H9 (cell line): ENCODE data around the gene NVL. TPM values are rescaled to one million over a fixed set of nuclear protein-coding genes. Genes with fewer than 3 reads are reported as not detected.

ENCODE experiments used
- DNase-seq: peaks from one replicate; pipeline ENCODE4 v3.0.0-alpha.2; 2017
- H2AFZ ChIP-seq: one replicate; pipeline ENCODE4 v1.6.1; 2013; ENCODE audit warnings: mild to moderate bottlenecking, low read length, control low read depth, moderate library complexity
- H2AK5ac ChIP-seq: 2 replicates; pipeline ENCODE4 v1.6.1; 2013; ENCODE audit warnings: low read length, control low read depth, mixed read lengths; ENCODE audit not compliant: insufficient read length
- H2BK120ac ChIP-seq: one replicate; pipeline ENCODE4 v1.6.1; 2013; ENCODE audit warnings: low read depth, mild to moderate bottlenecking, low read length, control low read depth, inconsistent platforms; ENCODE audit not compliant: poor library complexity, severe bottlenecking
- H2BK12ac ChIP-seq: 2 replicates; pipeline ENCODE4 v1.6.1; 2013; ENCODE audit warnings: low read length, control low read depth, mixed read lengths, low read depth; ENCODE audit not compliant: insufficient read length
- H2BK15ac ChIP-seq: 2 replicates; pipeline ENCODE4 v1.6.1; 2013; ENCODE audit warnings: low read depth, low read length, control low read depth
- H2BK20ac ChIP-seq: one replicate; pipeline ENCODE4 v1.6.1; 2013; ENCODE audit warnings: low read depth, mild to moderate bottlenecking, low read length, control low read depth, inconsistent platforms; ENCODE audit not compliant: poor library complexity, severe bottlenecking
- H2BK5ac ChIP-seq: 2 replicates; pipeline ENCODE4 v1.6.1; 2013; ENCODE audit warnings: low read length, control low read depth, mixed read lengths; ENCODE audit not compliant: insufficient read length
- H3K14ac ChIP-seq: 2 replicates; pipeline ENCODE4 v1.6.1; 2013; ENCODE audit warnings: low read length, control low read depth; ENCODE audit not compliant: insufficient read depth
- H3K18ac ChIP-seq: 2 replicates; pipeline ENCODE4 v1.6.1; 2013; ENCODE audit warnings: low read depth, mild to moderate bottlenecking, mixed read lengths, low read length, control low read depth; ENCODE audit not compliant: insufficient read length
- H3K23ac ChIP-seq: 2 replicates; pipeline ENCODE4 v1.6.1; 2013; ENCODE audit warnings: low read length, control low read depth, mixed read lengths, low read depth; ENCODE audit not compliant: insufficient read length
- H3K23me2 ChIP-seq: 2 replicates; pipeline ENCODE4 v1.6.1; 2013; ENCODE audit warnings: low read depth, mild to moderate bottlenecking, mixed read lengths, low read length, control low read depth; ENCODE audit not compliant: insufficient read length, poor library complexity, severe bottlenecking
- H3K27ac ChIP-seq: 2 replicates; pipeline ENCODE4 v1.5.1; 2013; ENCODE audit warnings: low read length, control low read depth, mixed read lengths, low read depth; ENCODE audit not compliant: insufficient read length
- H3K27me3 ChIP-seq: 2 replicates; pipeline ENCODE4 v1.6.1; 2013; ENCODE audit warnings: low read length, control low read depth, inconsistent platforms; ENCODE audit not compliant: insufficient read depth
- H3K4ac ChIP-seq: 2 replicates; pipeline ENCODE4 v1.6.1; 2013; ENCODE audit warnings: low read depth, mild to moderate bottlenecking, control low read depth, inconsistent platforms, low read length, moderate library complexity
- H3K4me1 ChIP-seq: 2 replicates; pipeline ENCODE4 v1.6.1; 2013; ENCODE audit warnings: low read length, control low read depth, inconsistent platforms; ENCODE audit not compliant: insufficient read depth
- H3K4me2 ChIP-seq: 2 replicates; pipeline ENCODE4 v1.6.1; 2013; ENCODE audit warnings: low read length, control low read depth, mixed read lengths; ENCODE audit not compliant: insufficient read length, insufficient read depth
- H3K56ac ChIP-seq: 2 replicates; pipeline ENCODE4 v1.6.1; 2013; ENCODE audit warnings: low read depth, mild to moderate bottlenecking, mixed read lengths, low read length, control low read depth; ENCODE audit not compliant: insufficient read length
- H3K79me1 ChIP-seq: 2 replicates; pipeline ENCODE4 v1.6.1; 2013; ENCODE audit warnings: low read depth, mild to moderate bottlenecking, moderate library complexity, low read length, control low read depth, inconsistent platforms; ENCODE audit not compliant: insufficient read depth, poor library complexity, severe bottlenecking
- H3K79me2 ChIP-seq: 2 replicates; pipeline ENCODE4 v1.6.1; 2013; ENCODE audit warnings: low read length, control low read depth, inconsistent platforms; ENCODE audit not compliant: insufficient read depth
- H3K9ac ChIP-seq: 2 replicates; pipeline ENCODE4 v1.6.1; 2013; ENCODE audit warnings: low read length, control low read depth, mixed read lengths; ENCODE audit not compliant: insufficient read length; ENCODE audit errors: extremely low read depth
- H3K9me3 ChIP-seq: one replicate; pipeline ENCODE4 v1.6.1; 2013; ENCODE audit warnings: low read depth, low read length, inconsistent platforms; ENCODE audit not compliant: control insufficient read depth
- H3T11ph ChIP-seq: one replicate; pipeline ENCODE4 v1.6.1; 2013; ENCODE audit warnings: mild to moderate bottlenecking, low read length, control low read depth, inconsistent platforms
- H4K20me1 ChIP-seq: one replicate; pipeline ENCODE4 v1.6.1; 2013; ENCODE audit not compliant: control insufficient read depth, insufficient read length, insufficient read depth
- H4K5ac ChIP-seq: 2 replicates; pipeline ENCODE4 v1.6.1; 2013; ENCODE audit warnings: low read depth, mild to moderate bottlenecking, mixed read lengths, low read length, control low read depth; ENCODE audit not compliant: insufficient read length
- H4K8ac ChIP-seq: replicated peaks from 2 replicates; pipeline ENCODE4 v1.6.1; 2013; ENCODE audit warnings: low read length, control low read depth, mixed read lengths, low read depth; ENCODE audit not compliant: insufficient read length
- H4K91ac ChIP-seq: 2 replicates; pipeline ENCODE4 v1.6.1; 2013; ENCODE audit warnings: low read depth, mild to moderate bottlenecking, moderate library complexity, mixed read lengths, low read length, control low read depth; ENCODE audit not compliant: insufficient read length
- H3K27ac Mint-ChIP-seq, 3 experiments: 2 replicates in 2 of 3; 3 replicates in 1 of 3; pipeline ENCODE4 v1.8.0; 2020 to 2021; ENCODE audit warnings: mixed read lengths in 3 of 3, mild to moderate bottlenecking in 1 of 3, moderate library complexity in 1 of 3
- H3K27me3 Mint-ChIP-seq: 2 replicates; pipeline ENCODE4 v1.8.0; 2021; ENCODE audit warnings: low read depth, mild to moderate bottlenecking, moderate library complexity, mixed read lengths
- H3K36me3 Mint-ChIP-seq, 3 experiments: 2 replicates in 2 of 3; 3 replicates in 1 of 3; pipeline ENCODE4 v1.8.0; 2020 to 2021; ENCODE audit warnings: low read depth in 3 of 3, mixed read lengths in 3 of 3; ENCODE audit not compliant: insufficient read depth in 1 of 3
- H3K4me1 Mint-ChIP-seq, 2 experiments: 2 replicates each; pipeline ENCODE4 v1.8.0; 2020; ENCODE audit warnings: mixed read lengths in 2 of 2
- H3K4me3 Mint-ChIP-seq, 2 experiments: 2 replicates in 1 of 2; 3 replicates in 1 of 2; pipeline ENCODE4 v1.8.0; 2020 to 2021; ENCODE audit warnings: mild to moderate bottlenecking in 2 of 2, mixed read lengths in 2 of 2, moderate library complexity in 1 of 2
- H3K9me3 Mint-ChIP-seq, 2 experiments: 2 replicates in 1 of 2; 3 replicates in 1 of 2; pipeline ENCODE4 v1.8.0; 2020; ENCODE audit warnings: mild to moderate bottlenecking in 2 of 2, mixed read lengths in 2 of 2, moderate library complexity in 1 of 2
- CTCF ChIP-seq: fragments of 200-600 bp; sonication (generic); conservative IDR thresholded peaks from 3 replicates; pipeline ENCODE4 v1.8.0; 2021; ENCODE audit warnings: antibody characterized with exemption, mild to moderate bottlenecking
- total RNA-seq: library from RNA; stranded (reverse); gene quantifications from 2 replicates; pipeline ENCODE4 v1.2.1, GENCODE V29; 2021

NVL gene
- total RNA-seq, 1 experiment from 2014 or later = 66.9 TPM

DNA sequence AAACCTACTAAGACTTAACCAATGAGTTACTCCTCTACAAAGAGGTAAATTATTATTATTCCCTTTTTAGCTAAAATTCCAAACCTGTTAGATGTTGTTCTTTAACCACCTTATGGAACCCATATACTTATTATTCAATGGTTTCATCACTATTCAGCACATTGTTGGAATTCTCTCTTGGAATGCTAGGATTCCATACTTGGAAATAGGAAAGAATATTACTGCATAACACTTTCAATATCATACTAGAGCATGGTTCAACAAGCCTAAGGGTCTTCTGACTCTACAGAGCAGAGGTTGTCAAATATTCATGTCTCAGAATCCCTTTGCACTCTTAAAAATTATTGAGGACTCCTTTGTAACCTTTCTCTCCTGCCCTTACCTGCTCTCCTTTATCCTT is 77.5 kb downstream of the NVL start:
- Mint-ChIP-seq H3K27ac (peak overlapping the region in 1 of 3 experiments; percentile 91; a peak in 3 of 7 replicates), H3K4me1 (peaks cover 18 to 31% of the 10 kb centered on the region in 2 experiments), H3K36me3 (peaks cover 12 to 34% (median 25%) of the 10 kb centered on the region in 3 experiments; a peak in 6 of 7 replicates), H3K27me3 (no peaks in the 10 kb centered on the region), H3K9me3 (no peaks in the 10 kb centered on the region), H3K4me3 (no peak overlapping the region)
- Histone ChIP-seq H3K4me2 (no peak overlapping the region), H2BK12ac (no peak overlapping the region), H4K5ac (no peak overlapping the region), H3K9ac (no peak overlapping the region), H3K79me2 (no peaks in the 10 kb centered on the region), H3K14ac (no peak overlapping the region), H2AK5ac (no peak overlapping the region), H2BK15ac (no peak overlapping the region), H3K27me3 (no peaks in the 10 kb centered on the region), H3K56ac (no peak overlapping the region), H3K23me2 (no peaks in the 10 kb centered on the region), H3K4me1 (peaks cover 3% of the 10 kb centered on the region; the same call in 1 of the 2 replicates), H3K79me1 (no peaks in the 10 kb centered on the region), H3K23ac (no peak overlapping the region), H4K91ac (no peak overlapping the region), H2BK5ac (no peak overlapping the region), H3K4ac (no peak overlapping the region), H2BK120ac (no peak overlapping the region), H2BK20ac (no peak overlapping the region), H2AFZ (no peak overlapping the region), H3K18ac (no peak overlapping the region), H4K8ac (no peak overlapping the region), H4K20me1 (no peaks in the 10 kb centered on the region), H3K27ac (no peak overlapping the region), H3K9me3 (no peaks in the 10 kb centered on the region), H3T11ph (no peak overlapping the region)
- DNase-seq = no peak
- no peak for TF ChIP-seq CTCF
